Prostate gland (tissue), 2 donors: ENCODE data around the gene KCTD18. TPM values are rescaled to one million over a fixed set of nuclear protein-coding genes. Genes with fewer than 3 reads are reported as not detected.

Source experiments
- DNase-seq: peaks from one replicate; pipeline ENCODE4 v3.0.0-alpha.2; 2019; ENCODE audit warnings: low spot score
- H3K27ac ChIP-seq, 2 donors: fragments of 200-600 bp; sonication (generic); 2 replicates each; pipeline ENCODE4 v1.5.1; 2017 to 2019
- H3K27me3 ChIP-seq: fragments of 200-600 bp; sonication (generic); replicated peaks from 2 replicates; pipeline ENCODE4 v1.5.1; 2019; ENCODE audit not compliant: insufficient read depth
- H3K36me3 ChIP-seq, 2 donors: fragments of 200-600 bp; sonication (generic); 1 replicate in 1 of 2; 2 replicates in 1 of 2; pipeline versions ENCODE4 v1.5.1 to v1.8.1; 2017 to 2019
- H3K4me1 ChIP-seq: fragments of 200-600 bp; sonication (generic); replicated peaks from 2 replicates; pipeline ENCODE4 v1.5.1; 2019
- H3K4me3 ChIP-seq, 2 donors: fragments of 200-600 bp; sonication (generic); 2 replicates each; pipeline ENCODE4 v1.5.1; 2017 to 2019
- H3K9me3 ChIP-seq: fragments of 200-600 bp; sonication (generic); 2 replicates; pipeline ENCODE4 v1.5.1; 2017
- POLR2A ChIP-seq: fragments of 450-650 bp; IDR thresholded peaks from one replicate; pipeline ENCODE4 v1.6.1; 2016; ENCODE audit warnings: antibody characterized with exemption, mild to moderate bottlenecking
- POLR2AphosphoS5 ChIP-seq: sonication (generic); formaldehyde crosslinking; IDR thresholded peaks from one replicate; pipeline ENCODE4 v1.6.1; 2017; ENCODE audit warnings: antibody characterized with exemption
- WGBS: methylation state at CpG from one replicate; pipeline ENCODE4 v1.1.5; 2018; 5-methylcytosine and 5-hydroxymethylcytosine counted together
- intact Hi-C: fragments of 100-400 bp; cut with DNase I; formaldehyde crosslinking; loops from one replicate; pipeline ENCODE4 v1.14.2; 2022
- total RNA-seq, 2 donors: library from RNA; depleted of rRNA; stranded (reverse); fragments of >200 nt; gene quantifications; one replicate each; pipeline ENCODE4 v1.1.0, GENCODE V29; 2016
- TF ChIP-seq, protein P1 (sequence below), 4 experiments: fragments of 200-600 bp in 2 of 4; fragments of 450-650 bp in 2 of 4; sonication (generic) in 2 of 4; IDR thresholded peaks; 1 replicate in 3 of 4; 2 replicates in 1 of 4; pipeline ENCODE4 v1.5.1; 2016 to 2019; ENCODE audit warnings: antibody characterized with exemption in 4 of 4, mild to moderate bottlenecking in 2 of 4, moderate library complexity in 2 of 4

KCTD18 gene
- total RNA-seq, 2 donors from 2014 or later = 21.1 to 38.2 TPM

DNA sequence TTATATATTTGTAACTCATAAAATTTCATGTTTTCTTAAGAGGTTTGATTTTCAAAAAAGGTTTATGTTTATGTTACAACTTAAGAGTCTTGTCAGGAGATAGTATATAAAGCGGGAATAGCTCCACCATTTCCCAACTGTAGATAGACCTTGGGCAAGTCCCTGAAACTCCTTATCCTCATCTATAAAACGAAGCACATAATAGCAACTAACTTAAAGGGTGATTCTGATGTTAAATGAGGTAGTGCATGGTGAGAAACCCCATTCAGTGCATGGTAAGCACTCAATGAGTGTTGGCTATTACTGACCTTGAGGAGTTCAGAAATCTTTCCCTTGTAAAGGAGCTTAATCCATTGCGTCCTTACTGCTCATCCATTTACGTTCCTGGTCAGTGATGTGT is 34.1 kb downstream of the KCTD18 start:
- no peak overlapping the region for H3K4me3 ChIP-seq
- peaks cover 7% of the 10 kb centered on the region for H3K4me1 ChIP-seq
- no peaks in the 10 kb centered on the region for H3K9me3 ChIP-seq
- intact Hi-C loops = no loop called here
- no peak for DNase-seq
- no peaks in the 10 kb centered on the region for H3K36me3 ChIP-seq
- no peak overlapping the region for H3K27ac ChIP-seq
- no peaks in the 10 kb centered on the region for H3K27me3 ChIP-seq
- TF ChIP-seq, protein P1, sequence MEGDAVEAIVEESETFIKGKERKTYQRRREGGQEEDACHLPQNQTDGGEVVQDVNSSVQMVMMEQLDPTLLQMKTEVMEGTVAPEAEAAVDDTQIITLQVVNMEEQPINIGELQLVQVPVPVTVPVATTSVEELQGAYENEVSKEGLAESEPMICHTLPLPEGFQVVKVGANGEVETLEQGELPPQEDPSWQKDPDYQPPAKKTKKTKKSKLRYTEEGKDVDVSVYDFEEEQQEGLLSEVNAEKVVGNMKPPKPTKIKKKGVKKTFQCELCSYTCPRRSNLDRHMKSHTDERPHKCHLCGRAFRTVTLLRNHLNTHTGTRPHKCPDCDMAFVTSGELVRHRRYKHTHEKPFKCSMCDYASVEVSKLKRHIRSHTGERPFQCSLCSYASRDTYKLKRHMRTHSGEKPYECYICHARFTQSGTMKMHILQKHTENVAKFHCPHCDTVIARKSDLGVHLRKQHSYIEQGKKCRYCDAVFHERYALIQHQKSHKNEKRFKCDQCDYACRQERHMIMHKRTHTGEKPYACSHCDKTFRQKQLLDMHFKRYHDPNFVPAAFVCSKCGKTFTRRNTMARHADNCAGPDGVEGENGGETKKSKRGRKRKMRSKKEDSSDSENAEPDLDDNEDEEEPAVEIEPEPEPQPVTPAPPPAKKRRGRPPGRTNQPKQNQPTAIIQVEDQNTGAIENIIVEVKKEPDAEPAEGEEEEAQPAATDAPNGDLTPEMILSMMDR (IDR thresholded peaks at IDR 0.05) = no peak
- no peak for TF ChIP-seq POLR2A
- TF ChIP-seq POLR2AphosphoS5 = no peak
- WGBS = 91% methylated on average over 4 of the region's 4 CpGs

DNA sequence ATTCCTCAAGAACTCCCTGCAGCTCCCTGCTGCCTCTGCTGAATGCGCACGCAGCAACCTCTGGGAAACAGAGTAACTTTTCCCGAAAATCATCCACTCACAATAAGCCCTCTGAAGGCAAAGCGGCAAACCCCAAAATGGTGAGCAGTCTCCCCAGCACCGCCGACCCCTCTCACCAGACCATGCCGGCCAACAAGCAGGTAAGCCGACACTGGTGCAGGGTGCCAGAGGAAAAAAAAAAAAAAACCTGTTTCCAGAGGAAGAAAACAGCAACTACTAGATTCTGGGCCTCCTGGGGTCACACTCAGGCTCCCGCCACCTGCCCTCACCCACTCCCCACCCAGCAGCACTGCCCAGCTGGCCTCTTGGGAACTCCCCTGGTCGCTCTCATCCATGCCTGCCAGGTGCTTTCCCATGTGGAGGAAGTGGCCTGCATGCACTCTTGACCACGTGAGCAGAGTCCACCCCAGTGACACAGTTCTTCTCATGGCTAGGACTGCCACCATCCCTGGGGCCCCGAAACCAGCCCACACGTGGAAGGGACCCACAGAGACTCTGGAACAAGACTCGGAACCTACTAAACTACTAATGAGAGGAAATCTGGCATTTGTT is 36.9 kb downstream of the KCTD18 start:
- H3K4me1 ChIP-seq = no peaks in the 10 kb centered on the region
- TF ChIP-seq POLR2AphosphoS5 = no peak
- TF ChIP-seq, protein P1 (IDR thresholded peaks at IDR 0.05) = no peak
- WGBS = 94% methylated on average over 14 of the region's 14 CpGs
- no peaks in the 10 kb centered on the region for H3K27me3 ChIP-seq
- H3K36me3 ChIP-seq = no peaks in the 10 kb centered on the region
- intact Hi-C loops = no loop called here
- no peaks in the 10 kb centered on the region for H3K9me3 ChIP-seq
- no peak for DNase-seq
- no peak overlapping the region for H3K4me3 ChIP-seq
- H3K27ac ChIP-seq = no peak overlapping the region

DNA sequence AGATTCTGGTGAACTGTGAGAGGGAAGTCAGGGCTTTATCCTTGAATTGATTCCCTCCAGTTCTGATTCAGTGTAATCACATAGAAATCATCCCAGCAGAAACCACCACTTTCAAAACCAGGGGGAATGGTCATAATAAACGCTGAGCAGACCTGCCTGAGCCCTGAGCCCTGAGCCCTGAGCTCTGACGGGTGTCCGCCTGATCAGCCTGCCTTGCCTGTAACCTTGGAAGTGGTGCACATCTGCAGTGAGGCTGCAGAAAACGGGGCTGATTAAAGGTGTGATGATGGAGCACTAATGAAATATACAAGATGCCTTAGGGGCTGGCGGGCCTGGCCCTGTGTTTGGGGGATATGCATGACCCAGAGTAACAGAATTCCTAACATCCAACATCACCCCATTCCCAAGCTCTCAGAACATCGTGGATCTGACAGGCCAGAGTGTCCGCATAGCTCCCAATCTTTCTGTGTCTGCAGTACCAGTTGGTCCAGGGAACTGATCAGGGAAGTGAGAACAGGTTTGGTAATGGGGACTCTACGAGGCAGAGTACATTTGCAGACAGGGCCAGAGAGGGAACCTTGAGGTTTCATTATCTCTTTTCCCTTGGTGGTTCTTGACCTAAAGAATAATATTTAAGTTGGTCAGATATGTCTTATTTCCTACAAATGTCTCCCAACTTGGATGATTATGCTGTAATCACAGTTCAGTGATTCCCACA is 37.8 kb downstream of the KCTD18 start:
- TF ChIP-seq POLR2A (no peak), POLR2AphosphoS5 (no peak)
- TF ChIP-seq, protein P1 (IDR thresholded peaks at IDR 0.05) = no peak
- H3K4me3 ChIP-seq = no peak overlapping the region
- H3K27ac ChIP-seq = no peak overlapping the region
- intact Hi-C loops = no loop called here
- no peaks in the 10 kb centered on the region for H3K36me3 ChIP-seq
- WGBS = 87% methylated on average over 8 of the region's 8 CpGs
- no peak for DNase-seq
- no peaks in the 10 kb centered on the region for H3K27me3 ChIP-seq
- no peaks in the 10 kb centered on the region for H3K4me1 ChIP-seq
- no peaks in the 10 kb centered on the region for H3K9me3 ChIP-seq

DNA sequence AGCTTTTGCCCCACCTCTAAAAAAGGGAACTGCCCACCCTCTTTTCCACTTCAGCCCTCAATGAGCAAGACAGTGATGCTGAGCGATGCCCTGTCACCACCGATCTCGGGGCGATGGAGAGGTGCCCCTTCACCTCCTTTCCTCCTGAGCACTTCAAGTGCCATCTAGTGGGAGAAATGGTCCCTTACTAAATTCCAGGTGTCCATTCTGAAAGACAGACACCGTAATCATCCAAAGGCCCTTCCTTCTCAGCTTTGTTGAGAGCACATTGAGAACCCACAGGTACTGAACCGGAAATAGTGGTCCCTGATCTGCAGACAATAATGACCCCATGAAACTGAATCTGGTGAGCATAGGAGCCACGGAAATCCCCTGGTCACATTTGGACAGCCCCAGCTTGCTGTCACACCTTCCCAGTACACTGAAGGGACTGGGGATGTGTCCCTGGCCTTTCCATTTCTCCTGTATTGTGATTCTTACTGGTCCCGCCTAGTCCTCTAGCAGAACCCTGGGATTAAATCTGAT is 38.5 kb downstream of the KCTD18 start:
- Histone ChIP-seq H3K4me1 (no peaks in the 10 kb centered on the region), H3K36me3 (no peaks in the 10 kb centered on the region), H3K27me3 (no peaks in the 10 kb centered on the region), H3K4me3 (no peak overlapping the region), H3K9me3 (no peaks in the 10 kb centered on the region), H3K27ac (no peak overlapping the region)
- 59% methylated on average over 8 of the region's 8 CpGs for WGBS
- TF ChIP-seq, protein P1 (IDR thresholded peaks at IDR 0.05) = peak; percentile 31 to 59 (median 53)
- no peak for TF ChIP-seq POLR2A
- no peak for DNase-seq
- intact Hi-C loops = no loop called here

DNA sequence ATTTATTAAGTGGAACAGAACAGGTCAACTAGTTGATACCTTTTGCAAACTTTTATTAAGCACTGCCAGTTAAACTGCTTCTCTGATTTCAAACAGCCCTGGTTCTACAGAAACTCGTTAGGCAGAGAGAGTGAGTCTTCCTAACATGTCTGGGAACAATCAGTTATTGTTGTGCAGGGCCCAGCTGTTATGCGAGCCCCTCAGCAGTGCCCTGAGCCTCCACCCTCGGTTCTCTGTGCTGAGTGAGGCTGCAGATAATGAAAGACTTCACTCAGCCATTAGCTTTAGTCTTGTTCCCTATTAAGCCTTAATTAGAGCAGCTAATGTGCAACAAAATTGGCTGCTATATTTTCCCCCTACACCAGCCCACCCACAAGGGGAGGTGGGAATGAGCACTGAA is 39.6 kb downstream of the KCTD18 start:
- DNase-seq = no peak
- no peak for TF ChIP-seq POLR2A
- TF ChIP-seq, protein P1 (IDR thresholded peaks at IDR 0.05) = no peak
- no peak for TF ChIP-seq POLR2AphosphoS5
- WGBS = 36% methylated on average over 3 of the region's 3 CpGs
- Histone ChIP-seq H3K27me3 (no peaks in the 10 kb centered on the region), H3K27ac (no peak overlapping the region), H3K36me3 (no peaks in the 10 kb centered on the region), H3K9me3 (no peaks in the 10 kb centered on the region), H3K4me1 (no peaks in the 10 kb centered on the region), H3K4me3 (no peak overlapping the region)
- intact Hi-C loops = no loop called here
